Skin epidermis (tissue), 12 donors: Measurements from ENCODE around the gene DOCK1.

ENCODE experiments used
- H3K27ac ChIP-seq, 21 experiments: fragments of 200-600 bp; sonication (generic) in 11 of 21; one replicate each; pipeline ENCODE4 v1.5.0; 2020; ENCODE audit warnings: mild to moderate bottlenecking in 3 of 21, inconsistent platforms in 2 of 21, moderate library complexity in 2 of 21
- H3K4me3 ChIP-seq, 7 experiments: fragments of 200-600 bp; sonication (generic) in 2 of 7; one replicate each; pipeline ENCODE4 v1.5.0; 2020; ENCODE audit warnings: inconsistent platforms in 2 of 7, mild to moderate bottlenecking in 2 of 7, moderate library complexity in 1 of 7

DOCK1 gene

GRCh38 chr10:127117125-127117524 is 211.9 kb downstream of the DOCK1 start:
- no peak overlapping the region for H3K27ac ChIP-seq
- H3K4me3 ChIP-seq: no peak overlapping the region

GRCh38 chr10:127118034-127118433 is 212.8 kb downstream of the DOCK1 start:
- no peak overlapping the region for H3K4me3 ChIP-seq
- no peak overlapping the region for H3K27ac ChIP-seq

GRCh38 chr10:127119936-127120335 is 214.7 kb downstream of the DOCK1 start:
- Histone ChIP-seq H3K27ac (no peak overlapping the region), H3K4me3 (no peak overlapping the region)

- Histone ChIP-seq H3K4me3 (no peak overlapping the region), H3K27ac (no peak overlapping the region)
Measured at GRCh38 chr10:127122831-127123230, 217.6 kb downstream of the DOCK1 start.

- no peak overlapping the region for H3K4me3 ChIP-seq
- H3K27ac ChIP-seq: no peak overlapping the region
Measured at GRCh38 chr10:127123626-127124025, 218.4 kb downstream of the DOCK1 start.

- Histone ChIP-seq H3K4me3 (no peak overlapping the region), H3K27ac (no peak overlapping the region)
Measured at GRCh38 chr10:127125331-127125730, 220.1 kb downstream of the DOCK1 start.

GRCh38 chr10:127127822-127128221 is 222.6 kb downstream of the DOCK1 start:
- Histone ChIP-seq H3K4me3 (no peak overlapping the region), H3K27ac (no peak overlapping the region)

- Histone ChIP-seq H3K27ac (no peak overlapping the region), H3K4me3 (no peak overlapping the region)
Measured at GRCh38 chr10:127129104-127129503, 223.9 kb downstream of the DOCK1 start.

- no peak overlapping the region for H3K27ac ChIP-seq
- H3K4me3 ChIP-seq: no peak overlapping the region
Measured at GRCh38 chr10:127132451-127132850, 227.2 kb downstream of the DOCK1 start.

- H3K4me3 ChIP-seq: no peak overlapping the region
Measured at GRCh38 chr10:127133225-127133624, 228.0 kb downstream of the DOCK1 start.

GRCh38 chr10:127133672-127134500 is 228.7 kb downstream of the DOCK1 start:
- Histone ChIP-seq H3K4me3 (no peak overlapping the region), H3K27ac (no peak overlapping the region)

More at GRCh38 chr10:127133225-127133624, 228.0 kb downstream of the DOCK1 start:
- no peak overlapping the region for H3K27ac ChIP-seq

- no peak overlapping the region for H3K27ac ChIP-seq
- no peak overlapping the region for H3K4me3 ChIP-seq
Measured at GRCh38 chr10:127135844-127136577, 230.8 kb downstream of the DOCK1 start.

- Histone ChIP-seq H3K4me3 (no peak overlapping the region), H3K27ac (no peak overlapping the region)
Measured at GRCh38 chr10:127137391-127137790, 232.2 kb downstream of the DOCK1 start.

GRCh38 chr10:127142136-127142535 is 236.9 kb downstream of the DOCK1 start:
- H3K4me3 ChIP-seq: no peak overlapping the region
- no peak overlapping the region for H3K27ac ChIP-seq

GRCh38 chr10:127142856-127143255 is 237.6 kb downstream of the DOCK1 start:
- Histone ChIP-seq H3K27ac (no peak overlapping the region), H3K4me3 (no peak overlapping the region)

- Histone ChIP-seq H3K4me3 (no peak overlapping the region), H3K27ac (no peak overlapping the region)
Measured at GRCh38 chr10:127145173-127145572, 239.9 kb downstream of the DOCK1 start.

- no peak overlapping the region for H3K27ac ChIP-seq
- H3K4me3 ChIP-seq: no peak overlapping the region
Measured at GRCh38 chr10:127146661-127147060, 241.4 kb downstream of the DOCK1 start.

GRCh38 chr10:127148066-127148932 is 243.1 kb downstream of the DOCK1 start:
- Histone ChIP-seq H3K4me3 (no peak overlapping the region), H3K27ac (peak overlapping the region in 6 of 21 experiments; percentile 10 to 62 (median 38))

- H3K4me3 ChIP-seq: no peak overlapping the region
Measured at GRCh38 chr10:127148933-127149220, 243.6 kb downstream of the DOCK1 start.

GRCh38 chr10:127149501-127150081 is 244.4 kb downstream of the DOCK1 start:
- peak overlapping the region in 3 of 21 experiments; percentile 10 to 62 (median 36) for H3K27ac ChIP-seq
- H3K4me3 ChIP-seq: no peak overlapping the region

More at GRCh38 chr10:127148933-127149220, 243.6 kb downstream of the DOCK1 start:
- peak overlapping the region in 6 of 21 experiments; percentile 10 to 62 (median 38) for H3K27ac ChIP-seq
